ENCODE measurements around the gene PHLDB3. TPM values are rescaled to one million over a fixed set of nuclear protein-coding genes. Genes with fewer than 3 reads are reported as not detected.
"Not testable (repeated sequence)": the region's sequence is repeated elsewhere in the genome, so short reads cannot be mapped to it uniquely, and the experiment has no call there.

PHLDB3 gene
- total RNA-seq, 2 experiments from 2014 or later, result 11.9 to 18.6 TPM

- ChIA-PET POLR2A (no interaction called here), CTCF (interaction anchor here (1.0 to 3.5 kb wide), 3 partner anchors 13 to 79 kb away, joined by 3 to 20 read pairs (median 11); no protein-coding TSS in a partner anchor)
- H3K27me3 Mint-ChIP-seq, result no peaks in the 10 kb centered on the region
- peaks cover 28% of the 10 kb centered on the region for H3K4me1 Mint-ChIP-seq
- H3K4me3 Mint-ChIP-seq, result peak overlapping the region; percentile 95
- H3K27ac Mint-ChIP-seq, result peak overlapping the region; percentile 95
- peak; percentile 35 for DNase-seq
- peaks cover 7% of the 10 kb centered on the region for H3K36me3 Mint-ChIP-seq (ENCODE audit: low read depth)
- no peaks in the 10 kb centered on the region for H3K9me3 Mint-ChIP-seq
Observed at GRCh38 chr19:43525836-43526771, 21.6 kb upstream of the PHLDB3 start.

GRCh38 chr19:43524922-43525835, 20.6 kb upstream of the PHLDB3 start:
- ChIA-PET POLR2A (interaction anchor here (1.1 kb wide), 1 partner anchor 86 kb away, joined by 4 read pairs; no protein-coding TSS in a partner anchor), CTCF (interaction anchor here (0.6 to 3.5 kb wide), 7 partner anchors 10 to 91 kb away, joined by 3 to 20 read pairs (median 5); no protein-coding TSS in a partner anchor)
- Mint-ChIP-seq H3K27ac (peak overlapping the region; percentile 95), H3K36me3 (ENCODE audit: low read depth) (peaks cover 7% of the 10 kb centered on the region), H3K9me3 (no peaks in the 10 kb centered on the region), H3K4me3 (peak overlapping the region; percentile 95), H3K4me1 (peaks cover 28% of the 10 kb centered on the region), H3K27me3 (no peaks in the 10 kb centered on the region)
- DNase-seq, result peak; percentile 43

GRCh38 chr19:43523696-43524095, 19.1 kb upstream of the PHLDB3 start:
- H3K9me3 Mint-ChIP-seq, POLR2A ChIA-PET, H3K27ac Mint-ChIP-seq, H3K4me3 Mint-ChIP-seq, DNase-seq, H3K27me3 Mint-ChIP-seq: not testable (repeated sequence)
- Mint-ChIP-seq H3K4me1 (peaks cover 35% of the 10 kb centered on the region), H3K36me3 (ENCODE audit: low read depth) (peaks cover 11% of the 10 kb centered on the region)
- CTCF ChIA-PET, result interaction anchor here (0.6 to 3.5 kb wide), 5 partner anchors 71 to 1498 kb away, joined by 3 to 20 read pairs (median 5); no protein-coding TSS in a partner anchor

GRCh38 chr19:43522929-43523328, 18.4 kb upstream of the PHLDB3 start:
- ChIA-PET POLR2A (no interaction called here), CTCF (interaction anchor here (0.9 to 4.5 kb wide), 3 partner anchors 10 to 71 kb away, joined by 3 to 28 read pairs (median 20); partner anchors contain the start of genes PHLDB3 and ZNF575)
- H3K9me3 Mint-ChIP-seq, result no peaks in the 10 kb centered on the region
- no peak for DNase-seq
- H3K4me1 Mint-ChIP-seq, result peaks cover 35% of the 10 kb centered on the region
- no peak overlapping the region for H3K4me3 Mint-ChIP-seq
- no peaks in the 10 kb centered on the region for H3K27me3 Mint-ChIP-seq
- H3K27ac Mint-ChIP-seq, result no peak overlapping the region
- H3K36me3 Mint-ChIP-seq (ENCODE audit: low read depth), result peaks cover 13% of the 10 kb centered on the region

- Mint-ChIP-seq H3K9me3 (no peaks in the 10 kb centered on the region), H3K4me3 (no peak overlapping the region), H3K4me1 (peaks cover 23% of the 10 kb centered on the region), H3K27me3 (no peaks in the 10 kb centered on the region), H3K27ac (peak overlapping the region; percentile 73), H3K36me3 (ENCODE audit: low read depth) (peaks cover 20% of the 10 kb centered on the region)
- ChIA-PET CTCF (interaction anchor here (0.6 to 4.5 kb wide), 30 partner anchors 9 to 233 kb away, joined by 3 to 41 read pairs (median 4); partner anchors contain the start of genes IRGQ, PHLDB3, ZNF575 and ZNF576), POLR2A (interaction anchor here (0.6 to 1.0 kb wide), 5 partner anchors 8 to 1124 kb away, joined by 3 to 4 read pairs (median 3); partner anchors contain the start of gene PVR)
- peak; percentile 86 for DNase-seq
Observed at GRCh38 chr19:43519436-43520088, 15.0 kb upstream of the PHLDB3 start.

GRCh38 chr19:43518051-43518450, 13.5 kb upstream of the PHLDB3 start:
- peak overlapping the region; percentile 60 for H3K27ac Mint-ChIP-seq
- POLR2A ChIA-PET, result no interaction called here
- peaks cover 22% of the 10 kb centered on the region for H3K36me3 Mint-ChIP-seq (ENCODE audit: low read depth)

GRCh38 chr19:43512399-43512798, 7.9 kb upstream of the PHLDB3 start:
- peaks cover 48% of the 10 kb centered on the region for H3K36me3 Mint-ChIP-seq (ENCODE audit: low read depth)
- POLR2A ChIA-PET, H3K9me3 Mint-ChIP-seq, CTCF ChIA-PET, DNase-seq, H3K4me3 Mint-ChIP-seq, H3K27me3 Mint-ChIP-seq, H3K27ac Mint-ChIP-seq, H3K4me1 Mint-ChIP-seq: not testable (repeated sequence)

More at GRCh38 chr19:43518051-43518450, 13.5 kb upstream of the PHLDB3 start:
- DNase-seq, result no peak
- Mint-ChIP-seq H3K4me1 (peaks cover 20% of the 10 kb centered on the region), H3K27me3 (no peaks in the 10 kb centered on the region), H3K4me3 (no peak overlapping the region), H3K9me3 (no peaks in the 10 kb centered on the region)
- CTCF ChIA-PET, result interaction anchor here (0.8 to 0.9 kb wide), 3 partner anchors 71 to 86 kb away, joined by 3 to 4 read pairs (median 4); no protein-coding TSS in a partner anchor

GRCh38 chr19:43511324-43511723, 6.8 kb upstream of the PHLDB3 start:
- no peak overlapping the region for H3K4me3 Mint-ChIP-seq

GRCh38 chr19:43510713-43511112, 6.2 kb upstream of the PHLDB3 start:
- Mint-ChIP-seq H3K4me3 (no peak overlapping the region), H3K27ac (no peak overlapping the region), H3K27me3 (no peaks in the 10 kb centered on the region), H3K4me1 (peaks cover 4% of the 10 kb centered on the region), H3K9me3 (no peaks in the 10 kb centered on the region), H3K36me3 (ENCODE audit: low read depth) (peaks cover 45% of the 10 kb centered on the region)
- DNase-seq, result no peak
- ChIA-PET CTCF (interaction anchor here (0.6 to 2.0 kb wide), 3 partner anchors 9 to 63 kb away, joined by 3 to 10 read pairs (median 4); no protein-coding TSS in a partner anchor), POLR2A (no interaction called here)

More at GRCh38 chr19:43511324-43511723, 6.8 kb upstream of the PHLDB3 start:
- ChIA-PET CTCF (interaction anchor here (0.8 to 1.0 kb wide), 2 partner anchors 64 to 81 kb away, joined by 3 to 4 read pairs; no protein-coding TSS in a partner anchor), POLR2A (no interaction called here)
- Mint-ChIP-seq H3K36me3 (ENCODE audit: low read depth) (peaks cover 44% of the 10 kb centered on the region), H3K27ac (no peak overlapping the region), H3K4me1 (no peaks in the 10 kb centered on the region), H3K27me3 (no peaks in the 10 kb centered on the region), H3K9me3 (no peaks in the 10 kb centered on the region)
- no peak for DNase-seq

- no peaks in the 10 kb centered on the region for H3K27me3 Mint-ChIP-seq
- DNase-seq, result no peak
- ChIA-PET CTCF (interaction anchor here (0.7 kb wide), 1 partner anchor 12 kb away, joined by 3 read pairs; no protein-coding TSS in a partner anchor), POLR2A (no interaction called here)
- peaks cover 42% of the 10 kb centered on the region for H3K36me3 Mint-ChIP-seq (ENCODE audit: low read depth)
- no peaks in the 10 kb centered on the region for H3K9me3 Mint-ChIP-seq
- H3K4me3 Mint-ChIP-seq, result no peak overlapping the region
- H3K27ac Mint-ChIP-seq, result peak overlapping the region; percentile 46
- peaks cover 25% of the 10 kb centered on the region for H3K4me1 Mint-ChIP-seq
Observed at GRCh38 chr19:43507880-43508279, 3.3 kb upstream of the PHLDB3 start.

GRCh38 chr19:43506629-43507028, 2.1 kb upstream of the PHLDB3 start:
- Mint-ChIP-seq H3K4me3 (no peak overlapping the region), H3K27me3 (no peaks in the 10 kb centered on the region), H3K4me1 (peaks cover 31% of the 10 kb centered on the region), H3K36me3 (ENCODE audit: low read depth) (peaks cover 37% of the 10 kb centered on the region), H3K9me3 (no peaks in the 10 kb centered on the region), H3K27ac (no peak overlapping the region)
- no peak for DNase-seq
- ChIA-PET POLR2A (no interaction called here), CTCF (interaction anchor here (0.7 to 3.8 kb wide), 2 partner anchors 9 to 14 kb away, joined by 4 to 28 read pairs; no protein-coding TSS in a partner anchor)
